GM21381 (cell line): ENCODE data around the gene SLC36A3.
A peak's percentile ranks its signal among the peaks of the same experiment; 100 is the strongest.
"Not testable (repeated sequence)": the region's sequence is repeated elsewhere in the genome, so short reads cannot be mapped to it uniquely, and the experiment has no call there.

Source experiments
- ATAC-seq: cut with Tn5 transposase; IDR thresholded peaks from one replicate; pipeline ENCODE4 v1.9.1; 2021; ENCODE audit warnings: mild to moderate bottlenecking, moderate library complexity; ENCODE audit not compliant: unreplicated experiment

SLC36A3 gene

DNA sequence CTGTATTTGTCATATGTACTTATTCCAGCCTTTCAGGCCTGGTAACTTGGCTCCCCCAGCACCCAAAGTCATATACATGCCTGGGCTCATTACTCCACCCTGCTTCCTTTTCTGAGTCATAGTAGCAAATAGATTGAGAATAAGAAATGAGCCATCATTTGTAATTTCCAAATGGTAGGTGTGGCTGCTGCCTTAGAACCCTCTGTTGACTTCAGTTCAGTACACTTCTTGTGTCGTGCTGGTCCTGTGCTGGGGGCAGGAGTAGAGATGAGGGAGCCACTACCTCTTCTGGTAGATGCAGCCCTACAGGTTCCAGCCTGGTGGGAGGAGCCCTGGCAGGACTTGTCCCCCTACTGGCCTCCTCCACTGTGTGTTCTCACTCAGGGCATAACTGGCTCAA is 39.5 kb downstream of the SLC36A3 start:
- ATAC-seq, result no peak

DNA sequence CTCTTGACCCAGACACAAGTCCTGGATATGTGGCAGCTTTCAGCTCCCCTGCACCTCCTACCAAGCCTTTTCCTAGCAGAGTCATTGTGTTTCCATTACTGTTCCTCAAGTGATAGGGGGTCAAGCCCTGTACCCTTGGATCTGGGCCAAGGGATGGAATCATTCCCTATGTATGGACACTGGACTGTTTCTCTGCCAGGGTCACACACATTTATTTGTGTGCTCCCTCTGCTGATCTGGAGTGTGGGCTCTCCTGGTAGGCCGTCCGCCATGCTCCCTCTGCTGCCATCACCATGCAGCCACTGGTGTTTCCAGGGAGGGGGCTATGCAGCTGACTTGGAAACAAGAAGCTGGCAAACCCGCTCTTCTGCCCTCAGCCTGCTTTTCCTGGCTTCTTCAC is 41.0 kb downstream of the SLC36A3 start:
- ATAC-seq, result no peak

DNA sequence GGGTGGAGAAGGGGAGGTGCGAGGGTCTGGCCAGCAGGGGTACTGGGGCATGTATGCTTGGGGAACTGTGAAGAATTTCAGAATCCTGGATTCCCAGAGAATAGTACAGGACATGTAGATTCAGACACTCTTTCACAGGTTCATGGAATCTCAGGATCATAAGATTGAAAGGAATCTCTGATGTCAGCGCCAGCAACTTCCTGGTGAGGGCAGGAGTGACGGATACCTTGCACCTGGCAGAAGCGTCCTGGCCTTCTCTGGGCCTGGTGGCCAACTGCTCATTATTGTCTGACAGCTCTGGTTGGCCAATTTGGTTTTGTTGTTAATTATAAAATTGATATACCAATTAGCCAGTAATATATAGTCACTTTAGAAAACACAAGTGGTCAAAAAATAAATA is 43.6 kb downstream of the SLC36A3 start:
- ATAC-seq, result no peak

DNA sequence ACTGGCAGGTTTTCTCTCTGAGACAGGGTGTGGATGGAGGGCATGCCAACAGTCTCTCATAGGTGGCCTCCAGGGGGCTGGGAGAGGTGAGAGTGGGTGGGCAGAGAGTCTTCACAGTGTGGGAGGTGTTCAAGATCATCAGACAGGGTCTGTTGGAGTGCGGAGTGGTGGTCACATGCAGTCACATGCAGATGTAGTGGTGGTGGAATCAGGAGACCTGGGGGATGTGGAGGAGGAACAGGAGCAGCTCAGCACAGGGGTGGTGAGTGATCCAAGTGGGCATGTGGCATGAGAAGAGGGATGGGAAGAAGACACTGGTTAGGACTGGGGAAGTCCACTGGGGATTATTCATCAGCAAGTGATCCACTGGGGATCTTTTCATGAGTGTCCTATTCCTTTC is 44.8 kb downstream of the SLC36A3 start:
- no peak for ATAC-seq

DNA sequence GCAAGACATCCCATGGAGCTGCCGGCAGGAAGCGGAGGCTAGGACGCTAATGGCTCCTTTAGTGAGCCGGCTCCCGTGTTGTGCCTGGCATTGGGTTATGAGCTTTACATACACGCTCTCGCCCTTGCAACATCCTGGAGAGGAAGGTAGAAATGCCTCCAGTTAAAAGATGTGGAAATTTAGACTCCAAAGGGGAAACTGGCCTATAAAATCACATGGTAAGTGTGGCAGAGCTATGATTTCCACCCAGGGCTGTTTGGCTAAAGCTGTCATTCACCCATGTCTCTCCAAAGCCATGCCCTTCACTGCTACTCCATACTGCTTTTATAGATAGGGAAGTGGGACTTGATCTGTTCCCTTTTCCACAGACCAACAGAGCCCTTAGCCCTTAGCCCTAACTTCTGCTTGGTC is 45.4 kb downstream of the SLC36A3 start:
- ATAC-seq, result no peak

DNA sequence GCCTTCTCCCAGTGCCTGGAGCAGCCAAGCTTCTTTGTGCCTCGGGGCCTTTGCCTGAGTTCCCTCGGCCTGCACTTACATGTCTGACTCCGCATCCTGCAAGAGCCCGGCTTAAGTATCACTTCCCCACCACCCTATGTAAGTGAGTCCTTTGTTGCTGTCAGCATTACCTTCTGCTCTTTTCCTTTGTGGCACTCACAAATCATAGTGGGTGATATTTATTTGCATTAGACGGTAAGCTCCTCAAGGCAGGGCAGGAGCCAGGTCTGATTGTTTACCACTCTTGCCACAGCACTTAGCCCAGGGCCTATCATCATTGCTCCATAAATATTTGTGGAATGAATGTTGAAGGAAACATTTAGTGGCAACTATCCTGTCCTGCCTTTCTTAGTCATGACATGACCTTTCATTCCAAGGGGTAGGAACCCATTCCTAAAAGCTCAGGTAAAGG is 45.8 kb downstream of the SLC36A3 start:
- peak; percentile 25 for ATAC-seq

DNA sequence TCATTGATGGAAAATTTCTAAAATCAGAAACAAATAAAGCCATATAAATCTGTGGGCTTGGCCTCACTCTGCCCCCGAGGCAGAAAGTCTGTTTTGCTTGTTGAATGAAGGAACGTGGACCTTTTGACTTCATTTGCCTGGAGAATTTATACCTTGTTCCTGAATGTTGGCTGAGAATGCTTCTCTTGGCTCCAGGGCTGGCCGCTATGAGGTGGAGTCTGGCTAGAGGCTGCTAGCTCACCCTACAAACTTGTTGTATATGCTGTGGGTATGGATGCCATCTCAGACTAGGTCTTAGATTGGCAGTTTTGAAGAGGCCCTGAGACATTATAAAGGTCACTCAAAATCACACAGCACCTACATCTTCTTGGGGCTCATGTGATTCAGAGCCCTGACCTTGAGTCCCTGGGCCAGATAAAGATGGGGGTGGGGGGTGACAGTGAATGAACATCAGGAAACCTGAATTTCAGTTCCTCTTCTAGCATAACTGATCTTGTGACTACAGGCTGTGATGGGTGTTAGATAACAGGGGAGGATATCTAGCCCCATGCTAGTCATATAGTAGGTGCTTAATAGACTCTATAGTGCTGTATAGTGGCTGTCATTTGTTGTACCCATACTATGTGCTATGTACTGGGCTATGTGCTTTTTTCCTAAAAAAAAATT is 47.8 kb downstream of the SLC36A3 start:
- peak; percentile 32 for ATAC-seq

DNA sequence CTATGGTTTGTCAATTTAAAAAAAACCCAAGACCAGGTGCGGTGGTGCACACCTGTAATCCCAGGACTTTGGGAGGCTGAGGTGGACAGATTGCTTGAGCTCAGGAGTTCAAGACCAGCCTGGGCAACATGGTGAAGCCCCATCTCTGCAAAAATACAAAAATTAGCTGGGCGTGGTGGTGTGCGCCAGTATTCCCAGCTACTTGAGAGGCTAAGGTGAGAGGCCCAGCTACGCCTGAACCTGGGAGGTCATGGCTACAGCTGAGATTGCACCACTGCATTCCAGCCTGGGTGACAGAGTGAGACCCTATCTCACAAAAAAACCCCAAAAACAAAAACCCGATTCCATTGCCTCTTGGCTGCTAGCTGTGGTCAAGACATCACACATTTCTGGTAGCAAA is 48.6 kb downstream of the SLC36A3 start:
- ATAC-seq, result not testable (repeated sequence)

DNA sequence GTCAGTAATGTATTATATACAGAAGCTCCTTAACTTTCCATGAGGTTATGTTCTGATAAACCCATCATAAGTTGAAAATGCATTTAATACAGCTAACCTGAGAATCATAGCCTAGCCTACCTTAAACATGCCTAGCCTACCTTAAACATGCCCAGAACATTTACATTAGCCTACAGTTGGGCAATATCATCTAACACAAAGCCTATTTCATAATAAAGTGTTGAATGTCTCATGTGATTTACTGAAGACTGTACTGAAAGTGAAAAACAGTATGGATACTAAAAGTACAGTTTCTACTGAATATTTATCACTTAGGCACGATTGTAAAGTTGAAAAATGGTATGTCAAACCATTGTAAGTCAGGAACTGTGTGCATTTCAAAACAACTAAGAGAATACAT is 49.0 kb downstream of the SLC36A3 start:
- ATAC-seq, result no peak

DNA sequence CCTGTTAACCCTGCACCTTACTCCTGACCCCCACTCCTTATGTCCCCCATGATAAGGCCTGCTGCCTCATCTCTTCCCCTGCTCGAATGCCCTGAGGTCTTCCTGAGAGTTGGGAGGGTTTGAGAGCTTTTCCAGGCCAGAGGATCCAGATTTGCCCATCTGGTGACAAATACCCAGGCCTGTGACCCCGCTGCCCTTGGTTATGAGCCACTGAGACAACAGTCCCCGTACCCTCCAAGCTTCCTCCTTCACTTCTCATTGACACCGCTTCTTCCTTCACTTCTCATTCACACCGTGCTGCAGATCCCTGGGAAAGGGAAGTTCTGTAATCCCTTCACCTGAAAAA is 50.0 kb downstream of the SLC36A3 start:
- no peak for ATAC-seq

DNA sequence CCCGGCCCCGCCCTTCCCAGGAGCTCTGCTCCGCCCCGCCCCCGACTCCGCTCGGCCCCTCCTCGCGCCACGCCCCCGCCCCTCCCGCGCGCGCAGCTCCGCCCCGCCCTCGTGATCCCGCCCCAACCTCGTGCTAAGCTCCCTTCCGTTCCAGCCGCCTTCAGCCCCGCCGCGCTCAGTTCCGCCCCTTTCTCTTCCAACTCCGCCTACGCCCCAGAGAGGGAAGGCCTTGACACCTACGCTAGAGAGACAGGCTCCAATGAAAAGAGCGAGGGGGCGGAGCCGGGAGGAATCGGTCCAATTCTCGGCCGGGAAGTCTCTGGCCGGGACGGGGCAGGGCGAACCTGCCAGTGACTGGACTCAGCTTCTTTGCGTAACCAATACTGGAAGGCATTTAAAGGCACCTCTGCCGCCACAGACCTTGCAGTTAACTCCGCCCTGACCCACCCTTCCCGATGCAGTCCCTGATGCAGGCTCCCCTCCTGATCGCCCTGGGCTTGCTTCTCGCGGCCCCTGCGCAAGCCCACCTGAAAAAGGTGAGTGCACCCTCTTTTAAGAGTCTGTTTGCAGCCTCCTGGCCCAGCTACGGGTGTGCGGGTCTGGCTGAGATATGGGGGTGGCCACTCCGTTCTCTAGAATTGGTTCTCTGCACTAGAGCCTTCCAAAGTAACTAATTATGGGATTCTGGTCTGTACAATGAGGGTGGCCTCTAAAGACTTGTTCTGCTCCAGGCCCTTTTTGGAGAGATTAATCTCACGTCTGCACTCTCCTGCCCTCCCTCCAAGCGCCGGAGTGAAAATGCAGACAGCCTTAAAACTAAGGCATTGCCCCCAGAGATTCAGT is 50.6 kb downstream of the SLC36A3 start, which contains the start of gene GM2A:
GM2A (plus strand) TSS at position 424 of the 843 bp plus-strand sequence; CDS start at position 456, 32 bp downstream.
- peak; percentile 85 for ATAC-seq

DNA sequence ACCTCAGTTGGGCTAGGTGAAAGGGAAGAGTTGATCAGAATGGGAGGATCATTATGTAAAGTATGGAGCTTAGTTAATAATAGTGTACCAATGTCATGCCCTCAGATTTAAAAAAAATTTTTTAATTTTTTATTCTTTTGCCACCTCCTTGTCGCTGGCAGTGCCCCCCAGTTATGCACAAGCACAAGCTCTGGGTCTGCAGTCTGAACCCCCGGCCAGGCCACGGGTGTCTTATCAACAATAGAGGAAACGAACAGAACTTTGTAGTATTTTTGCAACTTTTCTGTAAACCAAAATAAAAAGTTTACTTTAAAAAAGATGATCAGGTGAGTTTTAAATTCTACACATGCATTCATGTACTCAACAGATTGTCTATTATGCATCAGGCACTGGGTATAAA is 51.9 kb downstream of the SLC36A3 start:
- no peak for ATAC-seq

DNA sequence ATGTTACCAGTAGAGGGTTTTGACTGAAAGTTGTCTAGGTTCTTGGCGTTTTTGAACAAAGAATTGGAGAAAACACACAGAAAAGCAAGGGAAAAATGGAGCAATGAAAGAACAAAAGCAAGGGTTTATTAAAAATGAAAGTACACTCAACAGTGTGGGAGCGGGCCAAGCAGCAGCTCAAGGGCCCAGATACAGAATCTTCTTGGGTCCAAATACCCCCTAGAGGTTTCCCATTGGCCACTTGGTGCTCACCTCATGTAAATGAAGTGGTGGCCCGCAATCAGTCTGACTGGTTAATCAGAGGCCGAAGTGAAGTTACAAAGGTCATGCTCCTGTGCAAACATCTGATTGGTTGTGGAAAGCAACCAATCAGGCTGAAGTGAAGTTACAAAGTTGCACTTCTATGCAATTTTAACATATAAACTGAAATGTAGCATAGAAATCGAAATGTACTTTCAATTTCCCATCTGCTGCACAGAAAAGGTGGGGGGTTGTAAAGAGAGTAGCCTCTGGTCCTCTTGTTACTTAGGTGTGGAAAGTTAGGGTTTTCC is 52.5 kb downstream of the SLC36A3 start:
- no peak for ATAC-seq

DNA sequence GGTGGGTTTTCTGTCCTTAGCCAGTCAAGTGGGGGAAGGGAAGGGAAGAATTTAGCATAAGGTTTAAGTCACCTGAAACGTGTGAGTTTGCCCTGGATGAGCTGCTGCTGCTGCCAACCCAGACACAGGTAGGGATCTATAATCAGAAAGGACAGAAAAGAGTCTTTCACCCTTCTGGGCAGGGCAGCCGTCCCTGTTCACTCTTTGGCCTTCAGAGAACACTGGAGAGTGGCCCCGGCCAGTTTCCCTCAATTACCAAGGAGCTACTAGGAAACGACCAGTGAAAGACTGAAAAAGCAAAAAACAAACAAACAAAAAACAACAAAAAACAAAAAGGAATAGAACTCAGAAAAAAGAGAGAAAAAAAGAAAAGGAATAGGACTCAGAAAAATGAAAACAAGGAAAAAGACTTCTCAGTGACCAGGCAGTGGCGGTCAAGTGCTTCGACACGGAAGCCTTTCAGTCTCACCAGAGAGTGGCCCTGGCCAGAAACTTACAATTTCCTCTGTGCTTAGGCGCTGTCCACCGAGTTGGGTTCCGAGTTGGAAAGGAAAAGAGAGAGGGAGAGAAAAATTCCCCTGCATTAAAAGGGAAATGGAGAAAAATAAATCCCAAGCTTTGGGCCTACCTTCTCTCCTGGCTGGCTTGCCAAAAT is 53.1 kb downstream of the SLC36A3 start:
- ATAC-seq, result no peak

DNA sequence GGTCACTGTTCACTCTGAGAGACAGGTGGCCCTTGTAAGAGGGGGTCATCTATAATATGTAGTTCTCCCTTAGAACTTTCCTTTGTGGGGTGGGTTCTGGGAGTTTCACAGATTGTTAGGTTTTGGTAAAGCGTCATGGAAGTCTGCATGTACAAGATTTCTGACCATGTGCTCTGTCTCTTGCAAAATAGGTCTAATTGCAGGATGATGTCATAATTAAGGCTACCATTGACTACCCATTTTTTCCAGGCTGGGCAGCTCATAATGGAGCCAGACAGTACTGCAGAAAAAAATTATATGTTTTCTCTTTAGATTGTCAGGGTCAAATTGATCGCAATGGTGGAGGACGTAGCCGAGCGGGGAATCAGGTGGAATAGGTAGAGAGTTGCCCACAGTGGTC is 54.3 kb downstream of the SLC36A3 start:
- ATAC-seq, result no peak

DNA sequence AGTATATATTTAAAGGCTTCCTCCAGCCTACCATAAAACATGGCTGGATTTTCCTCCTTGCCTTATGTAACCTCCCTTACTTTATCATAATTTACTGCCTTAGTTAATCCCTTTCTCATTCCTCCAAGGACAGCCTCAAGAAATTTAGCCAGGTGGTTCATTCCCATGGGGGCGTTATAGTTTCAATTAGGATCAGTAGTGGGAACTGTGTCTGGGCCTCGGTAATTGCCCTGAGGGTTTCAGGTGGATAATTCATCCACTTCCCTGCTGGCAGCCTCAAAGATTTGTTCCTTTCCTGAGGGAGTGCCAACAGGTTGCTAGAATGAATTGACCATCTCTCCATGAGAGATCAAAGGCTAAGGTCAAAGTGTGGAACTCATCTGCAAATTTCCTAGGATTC is 54.9 kb downstream of the SLC36A3 start:
- no peak for ATAC-seq

DNA sequence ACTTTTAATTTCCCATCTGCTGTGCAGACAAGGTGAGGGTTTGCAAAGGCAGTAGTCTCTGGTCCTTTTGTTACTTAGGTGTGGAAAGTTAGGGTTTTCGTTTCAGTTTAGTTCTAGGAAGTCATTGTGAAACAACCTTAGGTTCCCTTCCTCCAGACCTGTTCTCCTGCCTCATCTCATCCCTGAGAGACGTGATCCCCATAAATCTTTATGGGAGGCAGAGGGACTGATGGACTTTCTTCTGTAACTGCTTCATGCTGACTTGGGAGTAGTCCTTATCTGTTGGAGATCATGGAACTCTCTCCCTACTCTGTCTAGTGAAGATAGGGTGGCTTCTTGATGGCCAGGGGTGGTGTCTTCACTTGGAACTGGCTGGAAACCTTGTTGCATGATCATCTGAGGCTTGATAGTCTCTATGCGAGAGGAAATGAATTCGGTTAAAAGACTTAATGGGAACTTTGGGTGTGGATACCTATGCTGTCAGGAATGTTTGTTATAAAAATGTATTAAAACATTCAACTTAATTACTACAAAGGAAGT is 57.8 kb downstream of the SLC36A3 start:
- no peak for ATAC-seq

DNA sequence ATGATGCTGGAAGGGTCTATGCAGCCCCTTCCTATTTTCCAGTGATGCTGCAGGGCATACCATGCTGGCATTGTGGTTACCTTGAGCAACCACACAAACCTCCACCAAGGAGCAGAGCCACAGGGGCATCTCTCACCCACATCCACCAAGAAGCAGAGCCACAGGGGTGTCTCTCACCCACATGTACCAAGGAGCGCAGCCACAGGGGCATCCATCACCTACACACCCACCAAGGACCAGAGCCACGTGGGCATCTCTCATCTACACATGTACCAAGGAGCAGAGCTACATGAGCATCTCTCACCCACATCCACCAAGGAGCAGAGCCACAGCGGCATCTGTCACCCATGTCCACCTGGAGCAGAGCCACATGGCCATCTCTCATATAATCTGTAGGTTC is 59.4 kb downstream of the SLC36A3 start:
- no peak for ATAC-seq

DNA sequence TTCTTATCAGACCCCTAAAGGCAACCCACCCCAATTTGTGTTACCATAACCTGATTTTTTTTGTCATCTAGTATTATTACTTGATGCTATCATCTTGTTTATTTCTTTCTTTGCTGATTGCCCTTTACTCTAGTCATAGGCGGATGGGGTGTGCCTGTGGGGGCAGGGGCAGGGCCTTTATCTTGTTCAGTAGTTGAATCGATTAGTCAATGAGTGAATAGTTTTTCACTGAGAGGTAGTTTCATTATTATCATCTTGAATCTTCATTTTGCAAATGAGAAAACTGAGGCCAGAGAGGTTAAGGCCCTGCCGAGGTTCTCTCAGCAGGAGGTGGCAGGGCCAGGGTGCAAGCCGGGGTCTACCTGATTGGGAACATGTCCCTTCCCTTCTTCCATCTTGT is 60.0 kb downstream of the SLC36A3 start:
- ATAC-seq, result no peak

DNA sequence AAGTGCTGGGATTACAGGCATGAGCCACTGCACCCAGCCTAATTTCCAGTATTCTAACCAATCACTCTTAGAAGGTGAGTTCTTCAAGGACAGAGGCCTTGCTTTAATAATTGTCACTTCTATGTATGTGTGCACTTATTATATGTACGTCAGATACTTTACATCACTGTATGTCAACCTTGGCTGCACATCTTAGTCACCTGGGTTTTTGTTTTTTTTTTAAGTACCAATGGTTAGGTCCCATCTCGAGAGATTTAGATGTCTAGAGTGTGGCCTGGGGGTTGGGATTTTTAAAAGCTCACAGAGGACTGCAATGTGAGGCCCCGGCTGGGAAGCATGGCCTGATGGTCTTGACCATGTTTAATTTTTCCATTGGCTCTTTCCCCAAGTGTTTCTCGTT is 60.4 kb downstream of the SLC36A3 start:
- ATAC-seq, result no peak

DNA sequence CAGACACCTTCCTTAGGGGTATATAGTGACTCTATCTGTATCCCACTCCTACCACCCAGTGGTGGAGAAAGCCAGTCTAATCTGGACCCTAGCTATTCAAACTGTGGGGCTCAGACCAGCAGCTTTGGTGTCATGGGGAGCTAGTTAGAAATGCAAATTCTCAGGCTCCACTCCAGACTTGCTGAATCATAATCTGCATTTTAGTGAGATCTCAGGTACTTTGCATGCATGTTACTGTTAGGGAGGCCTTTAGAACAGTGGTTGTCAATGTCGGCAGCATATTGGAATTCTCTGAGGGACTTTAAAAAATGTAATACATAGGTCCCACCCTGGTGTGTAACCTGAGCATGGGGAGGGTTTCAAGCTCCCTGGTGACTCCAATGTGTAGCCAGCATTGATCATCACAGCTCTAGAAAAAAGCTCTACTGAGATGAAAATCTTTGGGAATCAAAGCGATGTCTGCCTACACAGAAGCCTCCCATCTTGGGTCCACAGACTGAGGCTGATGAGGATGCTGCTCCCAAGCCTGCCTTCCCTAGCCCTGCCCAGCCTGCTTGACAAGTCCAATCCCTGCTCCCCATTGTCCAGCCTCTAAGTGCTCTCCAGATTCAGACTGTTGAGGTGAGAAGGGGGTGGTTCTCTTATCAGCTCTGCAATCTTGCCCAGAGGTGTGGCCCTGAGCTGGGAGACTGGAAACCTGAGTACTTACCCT is 62.5 kb downstream of the SLC36A3 start:
- no peak for ATAC-seq
